GM13976 (cell line): ENCODE measurements around the gene LY6G6C.
A peak's percentile ranks its signal among the peaks of the same experiment; 100 is the strongest.

Experiments
- DNase-seq: peaks from one replicate; pipeline ENCODE4 v3.0.0; 2012; ENCODE audit warnings: low spot score
- in situ Hi-C: fragments of 300-500 bp; cut with MboI; formaldehyde crosslinking; loops from one replicate; pipeline ENCODE4 v1.12.0; 2022; ENCODE audit warnings: low sequenced_read_pairs, mixed read lengths, inconsistent platforms; ENCODE audit not compliant: unreplicated experiment
- TF ChIP-seq, protein P1 (sequence below): IDR thresholded peaks from 2 replicates; pipeline ENCODE4 v1.5.1; 2012; ENCODE audit warnings: borderline replicate concordance, mild to moderate bottlenecking; ENCODE audit not compliant: insufficient read depth; ENCODE audit errors: extremely low read depth, missing control alignments, control extremely low read depth

The LY6G6C gene

DNA sequence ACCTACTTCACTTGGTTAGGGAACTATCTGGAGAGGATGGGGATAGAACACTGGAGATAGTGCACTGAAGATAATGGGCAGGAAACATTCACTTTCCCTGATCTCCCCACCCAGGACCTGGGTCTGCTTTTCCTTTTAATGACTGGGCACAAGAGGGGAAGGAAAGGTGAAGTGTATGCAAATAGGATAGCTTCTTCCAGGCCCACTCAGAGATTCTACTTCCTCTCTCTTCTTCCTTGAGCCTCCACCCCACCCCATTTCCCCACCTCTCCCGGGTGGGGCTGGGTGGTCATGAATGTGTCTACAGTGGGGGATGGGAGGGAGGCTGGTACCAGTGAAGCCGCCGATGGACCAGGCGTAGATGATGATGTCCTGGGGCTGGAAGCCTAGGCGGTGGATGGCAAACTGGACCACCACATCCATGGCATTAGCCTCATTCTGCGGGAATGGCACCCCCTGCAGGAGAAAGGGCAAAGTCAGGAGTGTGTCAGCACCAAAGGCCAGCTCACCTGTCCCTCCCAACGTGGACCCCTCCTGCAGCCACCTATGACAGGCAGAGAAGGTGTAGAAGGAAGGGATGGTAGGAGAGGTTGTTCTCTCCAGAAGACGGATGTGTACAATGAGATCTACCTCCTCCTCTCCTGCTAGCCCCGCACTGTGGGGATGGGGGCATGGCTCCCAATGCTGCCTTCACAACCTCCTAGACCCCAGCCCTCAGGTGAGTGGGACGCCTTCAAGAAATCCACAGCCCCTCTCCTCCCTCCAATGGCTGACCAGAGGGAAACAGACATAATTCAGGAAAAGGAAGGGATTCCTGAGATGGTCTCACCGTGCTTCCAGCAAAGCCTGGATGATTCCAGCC, 32.1 kb downstream of the LY6G6C start:
- in situ Hi-C loops = loop anchor here (10.0 kb wide), 1 partner anchor 265 kb away; the partner anchor contains the start of genes NELFE and SKIC2
- TF ChIP-seq, protein P1, sequence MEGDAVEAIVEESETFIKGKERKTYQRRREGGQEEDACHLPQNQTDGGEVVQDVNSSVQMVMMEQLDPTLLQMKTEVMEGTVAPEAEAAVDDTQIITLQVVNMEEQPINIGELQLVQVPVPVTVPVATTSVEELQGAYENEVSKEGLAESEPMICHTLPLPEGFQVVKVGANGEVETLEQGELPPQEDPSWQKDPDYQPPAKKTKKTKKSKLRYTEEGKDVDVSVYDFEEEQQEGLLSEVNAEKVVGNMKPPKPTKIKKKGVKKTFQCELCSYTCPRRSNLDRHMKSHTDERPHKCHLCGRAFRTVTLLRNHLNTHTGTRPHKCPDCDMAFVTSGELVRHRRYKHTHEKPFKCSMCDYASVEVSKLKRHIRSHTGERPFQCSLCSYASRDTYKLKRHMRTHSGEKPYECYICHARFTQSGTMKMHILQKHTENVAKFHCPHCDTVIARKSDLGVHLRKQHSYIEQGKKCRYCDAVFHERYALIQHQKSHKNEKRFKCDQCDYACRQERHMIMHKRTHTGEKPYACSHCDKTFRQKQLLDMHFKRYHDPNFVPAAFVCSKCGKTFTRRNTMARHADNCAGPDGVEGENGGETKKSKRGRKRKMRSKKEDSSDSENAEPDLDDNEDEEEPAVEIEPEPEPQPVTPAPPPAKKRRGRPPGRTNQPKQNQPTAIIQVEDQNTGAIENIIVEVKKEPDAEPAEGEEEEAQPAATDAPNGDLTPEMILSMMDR = peak; percentile 29
- peak; percentile 46 for DNase-seq

- TF ChIP-seq, protein P1 = no peak
- in situ Hi-C loops = loop anchor here (10.0 kb wide), 1 partner anchor 267 kb away; the partner anchor contains the start of genes NELFE and SKIC2
These were observed 33.5 kb downstream of the LY6G6C start for GRCh38 chr6:31687860-31688693.

DNA sequence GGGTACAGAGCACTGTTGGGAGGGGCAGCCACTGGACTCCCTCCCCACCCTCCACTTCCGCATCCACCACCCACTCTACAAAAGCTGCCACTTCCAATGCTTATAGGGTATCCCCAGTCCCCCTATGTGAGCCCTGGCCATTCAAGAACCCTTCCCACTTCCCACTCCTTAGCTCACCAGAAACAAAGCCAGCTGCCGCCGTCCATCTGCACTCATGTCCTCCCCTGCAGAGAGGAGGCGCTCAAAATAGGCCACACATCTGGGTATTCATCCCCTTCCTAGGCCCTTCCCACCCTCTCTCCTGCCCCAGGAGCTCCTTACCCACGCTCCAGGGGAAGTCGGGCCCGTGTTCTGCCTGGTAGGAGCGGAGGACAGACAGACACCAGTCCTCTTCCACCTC, 34.2 kb downstream of the LY6G6C start:
- no peak for DNase-seq

More at GRCh38 chr6:31687860-31688693, 33.5 kb downstream of the LY6G6C start:
- DNase-seq = no peak

DNA sequence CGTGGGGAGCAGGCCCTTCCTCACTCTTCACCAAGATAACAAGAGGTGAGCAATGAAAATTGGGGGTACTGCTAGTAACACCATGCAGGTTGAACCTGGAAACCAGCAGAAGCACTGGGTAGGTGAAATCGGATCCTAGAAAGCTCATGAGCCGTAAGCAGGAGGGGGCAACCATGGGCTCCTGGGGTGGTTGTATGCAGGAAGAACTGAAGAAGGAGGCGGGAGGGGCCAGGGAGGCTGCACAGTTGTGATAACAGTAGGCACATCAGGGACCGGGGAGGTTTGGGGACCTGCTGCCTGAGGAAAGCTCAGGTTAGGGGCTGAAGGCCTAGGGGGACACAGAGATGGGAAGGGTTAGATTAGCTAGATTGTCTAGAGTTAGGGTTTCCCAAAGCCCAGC, 35.1 kb downstream of the LY6G6C start:
- no peak for DNase-seq
- in situ Hi-C loops = loop anchor here (10.0 kb wide), 1 partner anchor 268 kb away; the partner anchor contains the start of genes NELFE and SKIC2
- TF ChIP-seq, protein P1 = no peak

More for the DNA sequence above, 34.2 kb downstream of the LY6G6C start:
- in situ Hi-C loops = loop anchor here (10.0 kb wide), 1 partner anchor 267 kb away; the partner anchor contains the start of genes NELFE and SKIC2
- TF ChIP-seq, protein P1 = no peak

DNA sequence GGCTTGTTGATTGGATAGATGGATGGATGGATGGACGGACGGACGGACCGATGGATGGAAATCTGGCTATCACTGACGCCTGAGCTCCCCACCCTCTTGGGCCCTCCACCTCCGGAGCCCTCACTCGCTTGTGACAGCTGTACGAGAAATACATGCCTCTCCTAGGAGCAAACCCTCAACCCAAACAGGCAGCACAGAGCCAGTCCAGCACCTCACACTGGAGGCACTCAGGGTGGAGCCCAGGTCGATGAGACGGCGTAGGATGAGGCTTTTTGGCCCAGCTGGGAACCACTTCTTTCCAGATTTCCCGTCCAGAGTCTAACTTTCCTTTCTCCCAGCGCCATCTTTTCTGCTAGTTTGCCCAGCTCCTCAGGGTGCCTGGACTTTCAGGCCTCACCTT, 38.0 kb downstream of the LY6G6C start:
- DNase-seq = no peak
- TF ChIP-seq, protein P1 = no peak
- in situ Hi-C loops = loop anchor here (10.0 kb wide), 1 partner anchor 271 kb away; the partner anchor contains the start of genes NELFE and SKIC2

GRCh38 chr6:31681135-31681671, 40.3 kb downstream of the LY6G6C start:
- in situ Hi-C loops = loop anchor here (10.0 kb wide), 1 partner anchor 274 kb away; the partner anchor contains the start of genes NELFE and SKIC2
- peak; percentile 81 for DNase-seq
- TF ChIP-seq, protein P1 = peak; percentile 20
